OCI-LY3 (cell line): ENCODE data around the gene SELENOO.

Source experiments
- CTCF ChIP-seq: fragments of 200-600, 300-600 bp; sonication (generic); IDR thresholded peaks from 2 replicates; pipeline ENCODE4 v1.5.1; 2014; ENCODE audit warnings: antibody characterized with exemption, low read length, low read depth
- EZH2phosphoT487 ChIP-seq: fragments of 200-600 bp; shearing (Covaris generic); IDR thresholded peaks from 2 replicates; pipeline ENCODE4 v1.6.1; 2018; ENCODE audit warnings: antibody characterized with exemption, mixed run types, low read depth

GRCh38 chr22:50257041-50257440 is 56.2 kb downstream of the SELENOO start:
- TF ChIP-seq CTCF (no peak), EZH2phosphoT487 (no peak)
